ENCODE results near the gene DCDC2.
"Not testable (repeated sequence)": the region's sequence is repeated elsewhere in the genome, so short reads cannot be mapped to it uniquely, and the experiment has no call there.

DCDC2 gene

GRCh38 chr6:24327756-24328155 is 30.1 kb downstream of the DCDC2 start:
- H3K9ac ChIP-seq (ENCODE audit: low read depth in 1 of 2, low read length in 2 of 2), result no peak overlapping the region
- H3K4me1 ChIP-seq (ENCODE audit: control insufficient read depth in 1 of 2, insufficient read depth in 2 of 2, low read length in 2 of 2), result no peaks in the 10 kb centered on the region
- no peak overlapping the region for H3K4me3 ChIP-seq (ENCODE audit: low read depth in 1 of 2, low read length in 2 of 2)
- H3K9me3 ChIP-seq (ENCODE audit: control insufficient read depth in 1 of 2, low read length in 2 of 2), result no peaks in the 10 kb centered on the region
- H3K27ac ChIP-seq (ENCODE audit: low read depth, low read length), result no peak overlapping the region
- H3K36me3 ChIP-seq (ENCODE audit: control insufficient read depth in 1 of 2, insufficient read depth in 2 of 2, low read length in 2 of 2), result no peaks in the 10 kb centered on the region
- H3K27me3 ChIP-seq (ENCODE audit: control insufficient read depth in 1 of 2, insufficient read depth in 2 of 2, low read length in 2 of 2), result no peaks in the 10 kb centered on the region

GRCh38 chr6:24325978-24326377 is 31.9 kb downstream of the DCDC2 start:
- H3K27me3 ChIP-seq (ENCODE audit: control insufficient read depth in 1 of 2, insufficient read depth in 2 of 2, low read length in 2 of 2), result no peaks in the 10 kb centered on the region
- H3K4me1 ChIP-seq (ENCODE audit: control insufficient read depth in 1 of 2, insufficient read depth in 2 of 2, low read length in 2 of 2), result no peaks in the 10 kb centered on the region
- H3K36me3 ChIP-seq (ENCODE audit: control insufficient read depth in 1 of 2, insufficient read depth in 2 of 2, low read length in 2 of 2), result no peaks in the 10 kb centered on the region
- no peak overlapping the region for H3K4me3 ChIP-seq (ENCODE audit: low read depth in 1 of 2, low read length in 2 of 2)
- no peaks in the 10 kb centered on the region for H3K9me3 ChIP-seq (ENCODE audit: control insufficient read depth in 1 of 2, low read length in 2 of 2)
- no peak overlapping the region for H3K9ac ChIP-seq (ENCODE audit: low read depth in 1 of 2, low read length in 2 of 2)
- no peak overlapping the region for H3K27ac ChIP-seq (ENCODE audit: low read depth, low read length)

- Histone ChIP-seq H3K4me3 (ENCODE audit: low read depth in 1 of 2, low read length in 2 of 2) (no peak overlapping the region), H3K27me3 (ENCODE audit: control insufficient read depth in 1 of 2, insufficient read depth in 2 of 2, low read length in 2 of 2) (no peaks in the 10 kb centered on the region), H3K4me1 (ENCODE audit: control insufficient read depth in 1 of 2, insufficient read depth in 2 of 2, low read length in 2 of 2) (no peaks in the 10 kb centered on the region), H3K9me3 (ENCODE audit: control insufficient read depth in 1 of 2, low read length in 2 of 2) (no peaks in the 10 kb centered on the region), H3K36me3 (ENCODE audit: control insufficient read depth in 1 of 2, insufficient read depth in 2 of 2, low read length in 2 of 2) (no peaks in the 10 kb centered on the region), H3K9ac (ENCODE audit: low read depth in 1 of 2, low read length in 2 of 2) (no peak overlapping the region), H3K27ac (ENCODE audit: low read depth, low read length) (no peak overlapping the region)
Observed at GRCh38 chr6:24324617-24325016, 33.2 kb downstream of the DCDC2 start.

- Histone ChIP-seq H3K9me3 (ENCODE audit: control insufficient read depth in 1 of 2, low read length in 2 of 2) (no peaks in the 10 kb centered on the region), H3K27ac (ENCODE audit: low read depth, low read length) (no peak overlapping the region), H3K36me3 (ENCODE audit: control insufficient read depth in 1 of 2, insufficient read depth in 2 of 2, low read length in 2 of 2) (no peaks in the 10 kb centered on the region), H3K9ac (ENCODE audit: low read depth in 1 of 2, low read length in 2 of 2) (no peak overlapping the region), H3K4me1 (ENCODE audit: control insufficient read depth in 1 of 2, insufficient read depth in 2 of 2, low read length in 2 of 2) (no peaks in the 10 kb centered on the region), H3K4me3 (ENCODE audit: low read depth in 1 of 2, low read length in 2 of 2) (no peak overlapping the region), H3K27me3 (ENCODE audit: control insufficient read depth in 1 of 2, insufficient read depth in 2 of 2, low read length in 2 of 2) (no peaks in the 10 kb centered on the region)
Observed at GRCh38 chr6:24323632-24324337, 34.1 kb downstream of the DCDC2 start.

- Histone ChIP-seq H3K4me1 (ENCODE audit: control insufficient read depth in 1 of 2, insufficient read depth in 2 of 2, low read length in 2 of 2) (no peaks in the 10 kb centered on the region), H3K4me3 (ENCODE audit: low read depth in 1 of 2, low read length in 2 of 2) (no peak overlapping the region), H3K9me3 (ENCODE audit: control insufficient read depth in 1 of 2, low read length in 2 of 2) (no peaks in the 10 kb centered on the region), H3K27ac (ENCODE audit: low read depth, low read length) (no peak overlapping the region), H3K36me3 (ENCODE audit: control insufficient read depth in 1 of 2, insufficient read depth in 2 of 2, low read length in 2 of 2) (no peaks in the 10 kb centered on the region), H3K9ac (ENCODE audit: low read depth in 1 of 2, low read length in 2 of 2) (no peak overlapping the region), H3K27me3 (ENCODE audit: control insufficient read depth in 1 of 2, insufficient read depth in 2 of 2, low read length in 2 of 2) (no peaks in the 10 kb centered on the region)
Observed at GRCh38 chr6:24322924-24323323, 34.9 kb downstream of the DCDC2 start.

DNA sequence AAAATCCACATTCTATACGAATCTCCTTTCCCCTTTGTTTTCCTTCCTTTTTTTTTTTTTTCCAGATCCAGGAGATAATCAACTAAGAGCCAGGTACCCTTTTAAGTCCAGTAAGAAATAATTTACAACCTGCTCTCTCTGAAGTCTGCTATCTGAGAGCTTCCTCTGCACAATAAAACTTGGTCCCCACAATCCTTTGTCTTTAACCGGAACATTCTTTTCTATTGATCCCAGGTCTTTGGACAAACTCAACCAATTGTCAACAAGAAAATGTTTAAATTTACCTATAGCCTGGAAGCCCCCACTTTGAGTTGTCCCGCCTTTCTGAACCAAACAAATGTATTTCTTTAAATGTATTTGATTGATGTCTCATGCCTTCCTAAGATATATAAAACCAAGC is 35.4 kb downstream of the DCDC2 start:
- not testable (repeated sequence) for H3K4me3 ChIP-seq (ENCODE audit: low read depth in 1 of 2, low read length in 2 of 2); H3K9me3 ChIP-seq (ENCODE audit: control insufficient read depth in 1 of 2, low read length in 2 of 2); H3K4me1 ChIP-seq (ENCODE audit: control insufficient read depth in 1 of 2, insufficient read depth in 2 of 2, low read length in 2 of 2); H3K9ac ChIP-seq (ENCODE audit: low read depth in 1 of 2, low read length in 2 of 2); H3K36me3 ChIP-seq (ENCODE audit: control insufficient read depth in 1 of 2, insufficient read depth in 2 of 2, low read length in 2 of 2); H3K27ac ChIP-seq (ENCODE audit: low read depth, low read length); H3K27me3 ChIP-seq (ENCODE audit: control insufficient read depth in 1 of 2, insufficient read depth in 2 of 2, low read length in 2 of 2)

DNA sequence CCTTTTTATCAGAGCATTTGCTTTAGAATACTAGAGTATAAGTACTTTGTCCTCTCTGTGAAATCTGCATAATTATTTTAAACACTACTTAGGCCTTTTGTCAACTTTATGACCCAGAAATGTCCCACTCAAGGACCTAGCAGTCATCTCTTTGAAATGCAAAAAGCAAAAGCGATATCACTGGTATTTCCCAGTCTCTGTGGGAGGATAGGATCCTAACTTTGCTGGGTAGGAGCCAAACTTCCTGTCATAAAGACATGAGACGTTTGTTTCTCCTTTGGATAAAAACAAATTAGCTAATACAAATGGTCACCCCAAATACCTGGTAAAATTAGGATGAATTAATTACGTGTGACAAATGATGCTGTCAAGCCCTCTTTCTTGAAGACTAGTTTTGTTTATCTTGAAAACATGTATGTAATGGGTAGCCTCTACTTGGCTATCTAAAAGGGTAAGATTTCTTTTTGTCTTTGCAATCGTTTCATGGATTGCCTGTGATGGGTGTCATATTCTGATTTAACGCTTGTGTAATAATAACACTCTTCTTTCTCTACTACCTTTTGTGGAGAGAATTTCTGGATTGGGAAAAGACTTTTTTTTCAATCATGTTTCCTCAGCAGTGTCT is 36.2 kb downstream of the DCDC2 start:
- H3K36me3 ChIP-seq (ENCODE audit: control insufficient read depth in 1 of 2, insufficient read depth in 2 of 2, low read length in 2 of 2), result no peaks in the 10 kb centered on the region
- no peak overlapping the region for H3K9ac ChIP-seq (ENCODE audit: low read depth in 1 of 2, low read length in 2 of 2)
- H3K27ac ChIP-seq (ENCODE audit: low read depth, low read length), result no peak overlapping the region
- no peak overlapping the region for H3K4me3 ChIP-seq (ENCODE audit: low read depth in 1 of 2, low read length in 2 of 2)
- no peaks in the 10 kb centered on the region for H3K4me1 ChIP-seq (ENCODE audit: control insufficient read depth in 1 of 2, insufficient read depth in 2 of 2, low read length in 2 of 2)
- H3K27me3 ChIP-seq (ENCODE audit: control insufficient read depth in 1 of 2, insufficient read depth in 2 of 2, low read length in 2 of 2), result no peaks in the 10 kb centered on the region
- H3K9me3 ChIP-seq (ENCODE audit: control insufficient read depth in 1 of 2, low read length in 2 of 2), result no peaks in the 10 kb centered on the region

DNA sequence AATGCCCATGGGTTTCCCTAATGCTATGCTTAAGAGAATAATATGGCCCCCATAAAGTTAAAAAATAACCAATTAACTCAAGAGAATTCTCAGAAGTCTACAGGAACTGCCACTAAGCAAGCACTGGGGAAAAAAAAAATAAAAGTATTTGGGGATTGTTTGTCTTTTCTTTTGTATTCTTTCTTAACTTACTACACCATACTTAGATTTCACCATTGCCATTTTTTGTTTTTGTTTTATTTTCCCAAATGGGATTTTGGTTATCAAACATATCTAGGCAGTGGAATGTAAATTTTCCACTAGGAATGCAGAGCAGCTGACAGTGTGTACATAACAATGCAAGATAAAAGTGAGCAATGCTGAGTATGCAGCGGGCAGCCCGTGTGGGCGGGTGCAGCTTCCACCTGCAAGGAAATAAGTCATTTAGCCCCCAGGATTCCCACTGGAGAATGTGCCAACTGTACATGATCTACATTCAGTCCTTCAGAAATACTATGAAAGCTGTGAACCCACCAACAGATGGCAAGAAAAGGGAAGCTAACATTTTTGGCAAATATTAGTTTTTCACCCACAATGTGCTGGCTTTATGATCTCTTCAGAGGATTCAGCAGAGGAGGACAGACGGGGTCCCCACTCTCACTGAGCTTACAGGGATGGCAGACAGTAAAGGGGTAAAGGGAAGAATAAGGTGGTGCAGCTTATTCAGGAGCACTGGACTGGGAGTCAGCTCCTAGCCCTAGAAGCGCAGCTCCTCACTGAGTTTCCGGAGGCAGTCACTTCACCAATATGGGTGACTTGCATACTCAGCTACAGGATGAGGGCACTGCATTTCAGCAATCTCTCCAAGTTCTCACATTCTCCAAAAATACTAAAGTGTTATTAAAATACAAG is 44.4 kb downstream of the DCDC2 start:
- no peaks in the 10 kb centered on the region for H3K36me3 ChIP-seq (ENCODE audit: control insufficient read depth in 1 of 2, insufficient read depth in 2 of 2, low read length in 2 of 2)
- peaks cover 0 to 6% of the 10 kb centered on the region in 2 donors for H3K9me3 ChIP-seq (ENCODE audit: control insufficient read depth in 1 of 2, low read length in 2 of 2)
- H3K27me3 ChIP-seq (ENCODE audit: control insufficient read depth in 1 of 2, insufficient read depth in 2 of 2, low read length in 2 of 2), result no peaks in the 10 kb centered on the region
- H3K4me1 ChIP-seq (ENCODE audit: control insufficient read depth in 1 of 2, insufficient read depth in 2 of 2, low read length in 2 of 2), result no peaks in the 10 kb centered on the region
- H3K9ac ChIP-seq (ENCODE audit: low read depth in 1 of 2, low read length in 2 of 2), result no peak overlapping the region
- H3K27ac ChIP-seq (ENCODE audit: low read depth, low read length), result no peak overlapping the region
- no peak overlapping the region for H3K4me3 ChIP-seq (ENCODE audit: low read depth in 1 of 2, low read length in 2 of 2)

DNA sequence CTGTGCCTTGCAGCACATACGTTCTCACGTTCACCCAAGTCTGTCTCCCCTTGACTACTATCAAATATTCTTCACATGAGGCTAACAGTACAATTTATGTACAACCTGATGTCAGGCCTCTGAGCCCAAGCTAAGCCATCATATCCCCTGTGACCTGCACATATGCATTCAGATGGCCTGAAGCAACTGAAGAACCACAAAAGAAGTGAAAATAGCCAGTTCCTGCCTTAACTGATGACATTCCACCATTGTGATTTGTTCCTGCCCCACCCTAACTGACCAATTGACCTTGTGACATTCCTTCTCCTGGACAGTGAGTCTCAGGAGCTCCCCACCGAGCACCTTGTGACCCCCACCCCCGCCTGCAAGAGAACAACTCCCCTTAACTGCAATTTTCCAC is 46.1 kb downstream of the DCDC2 start:
- not testable (repeated sequence) for H3K36me3 ChIP-seq (ENCODE audit: control insufficient read depth in 1 of 2, insufficient read depth in 2 of 2, low read length in 2 of 2); H3K27ac ChIP-seq (ENCODE audit: low read depth, low read length); H3K4me3 ChIP-seq (ENCODE audit: low read depth in 1 of 2, low read length in 2 of 2); H3K9me3 ChIP-seq (ENCODE audit: control insufficient read depth in 1 of 2, low read length in 2 of 2); H3K27me3 ChIP-seq (ENCODE audit: control insufficient read depth in 1 of 2, insufficient read depth in 2 of 2, low read length in 2 of 2); H3K9ac ChIP-seq (ENCODE audit: low read depth in 1 of 2, low read length in 2 of 2); H3K4me1 ChIP-seq (ENCODE audit: control insufficient read depth in 1 of 2, insufficient read depth in 2 of 2, low read length in 2 of 2)

DNA sequence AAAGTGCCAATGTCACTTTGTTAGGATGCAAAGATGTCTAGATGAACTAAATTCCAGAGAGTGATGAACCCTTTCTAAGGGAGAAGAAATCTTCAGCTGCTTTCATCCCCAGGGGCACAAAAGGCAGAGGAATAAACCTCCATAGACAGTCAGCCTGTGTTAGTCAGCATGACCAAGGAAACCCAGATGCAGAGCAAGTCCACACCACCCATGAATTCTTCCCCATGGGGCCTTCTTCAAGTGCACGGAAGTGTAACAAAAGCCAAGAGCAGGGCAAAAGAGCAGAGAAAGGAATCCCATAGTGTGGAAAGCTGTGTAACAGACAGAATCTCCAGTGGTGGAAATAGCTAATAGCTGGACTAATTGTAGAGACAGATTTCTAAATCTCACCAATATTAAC is 50.0 kb downstream of the DCDC2 start:
- H3K36me3 ChIP-seq (ENCODE audit: control insufficient read depth in 1 of 2, insufficient read depth in 2 of 2, low read length in 2 of 2), result no peaks in the 10 kb centered on the region
- no peak overlapping the region for H3K27ac ChIP-seq (ENCODE audit: low read depth, low read length)
- no peaks in the 10 kb centered on the region for H3K27me3 ChIP-seq (ENCODE audit: control insufficient read depth in 1 of 2, insufficient read depth in 2 of 2, low read length in 2 of 2)
- H3K4me1 ChIP-seq (ENCODE audit: control insufficient read depth in 1 of 2, insufficient read depth in 2 of 2, low read length in 2 of 2), result no peaks in the 10 kb centered on the region
- no peak overlapping the region for H3K9ac ChIP-seq (ENCODE audit: low read depth in 1 of 2, low read length in 2 of 2)
- no peak overlapping the region for H3K4me3 ChIP-seq (ENCODE audit: low read depth in 1 of 2, low read length in 2 of 2)
- H3K9me3 ChIP-seq (ENCODE audit: control insufficient read depth in 1 of 2, low read length in 2 of 2), result peaks cover 0 to 6% of the 10 kb centered on the region in 2 donors
